PC-9 (cell line): ENCODE results near the gene FAM114A2.

Source experiments
- EZH2 ChIP-seq: fragments of 200-600 bp; sonication (generic); IDR thresholded peaks from 2 replicates; pipeline ENCODE4 v1.8.0; 2017; ENCODE audit warnings: antibody characterized with exemption, low read depth
- TF ChIP-seq, protein P1 (sequence below): fragments of 200-600 bp; sonication (generic); conservative IDR thresholded peaks from 2 replicates; pipeline ENCODE4 v1.6.1; 2017; ENCODE audit warnings: mixed run types, antibody characterized with exemption, mild to moderate bottlenecking, moderate library complexity

DNA sequence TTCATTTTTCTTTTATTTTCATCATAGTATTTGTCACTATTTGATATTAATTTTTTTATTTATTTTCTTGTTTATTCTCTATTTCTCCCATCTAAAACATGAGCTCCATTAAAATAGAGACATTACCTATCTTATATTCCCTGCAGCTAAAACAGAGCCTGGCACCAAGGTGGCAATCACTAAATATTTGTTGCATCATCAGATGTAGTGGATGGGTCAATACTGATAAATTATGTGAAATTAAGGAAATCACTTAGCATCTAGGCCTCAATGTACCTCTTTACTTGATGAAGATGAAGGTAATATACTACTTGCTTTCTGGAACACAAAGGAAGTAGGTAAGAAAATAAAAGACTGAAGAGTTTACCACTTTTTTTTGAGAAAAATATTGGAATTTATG lies 24.7 kb upstream of the FAM114A2 start:
- TF ChIP-seq, protein P1, sequence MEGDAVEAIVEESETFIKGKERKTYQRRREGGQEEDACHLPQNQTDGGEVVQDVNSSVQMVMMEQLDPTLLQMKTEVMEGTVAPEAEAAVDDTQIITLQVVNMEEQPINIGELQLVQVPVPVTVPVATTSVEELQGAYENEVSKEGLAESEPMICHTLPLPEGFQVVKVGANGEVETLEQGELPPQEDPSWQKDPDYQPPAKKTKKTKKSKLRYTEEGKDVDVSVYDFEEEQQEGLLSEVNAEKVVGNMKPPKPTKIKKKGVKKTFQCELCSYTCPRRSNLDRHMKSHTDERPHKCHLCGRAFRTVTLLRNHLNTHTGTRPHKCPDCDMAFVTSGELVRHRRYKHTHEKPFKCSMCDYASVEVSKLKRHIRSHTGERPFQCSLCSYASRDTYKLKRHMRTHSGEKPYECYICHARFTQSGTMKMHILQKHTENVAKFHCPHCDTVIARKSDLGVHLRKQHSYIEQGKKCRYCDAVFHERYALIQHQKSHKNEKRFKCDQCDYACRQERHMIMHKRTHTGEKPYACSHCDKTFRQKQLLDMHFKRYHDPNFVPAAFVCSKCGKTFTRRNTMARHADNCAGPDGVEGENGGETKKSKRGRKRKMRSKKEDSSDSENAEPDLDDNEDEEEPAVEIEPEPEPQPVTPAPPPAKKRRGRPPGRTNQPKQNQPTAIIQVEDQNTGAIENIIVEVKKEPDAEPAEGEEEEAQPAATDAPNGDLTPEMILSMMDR = no peak
- TF ChIP-seq EZH2 = no peak
